Activated CD4-positive, CD25-positive, alpha-beta regulatory T cell treated with anti-CD3 and anti-CD28 coated beads, Interleukin-2, amount 50 U/mL, for 72 hours (primary cell): ENCODE results near the gene YWHAG.
"Not testable (repeated sequence)": the region's sequence is repeated elsewhere in the genome, so short reads cannot be mapped to it uniquely, and the experiment has no call there.

Experiments used
- DNase-seq: peaks from one replicate; pipeline ENCODE4 v3.0.0; 2021

YWHAG gene

DNA sequence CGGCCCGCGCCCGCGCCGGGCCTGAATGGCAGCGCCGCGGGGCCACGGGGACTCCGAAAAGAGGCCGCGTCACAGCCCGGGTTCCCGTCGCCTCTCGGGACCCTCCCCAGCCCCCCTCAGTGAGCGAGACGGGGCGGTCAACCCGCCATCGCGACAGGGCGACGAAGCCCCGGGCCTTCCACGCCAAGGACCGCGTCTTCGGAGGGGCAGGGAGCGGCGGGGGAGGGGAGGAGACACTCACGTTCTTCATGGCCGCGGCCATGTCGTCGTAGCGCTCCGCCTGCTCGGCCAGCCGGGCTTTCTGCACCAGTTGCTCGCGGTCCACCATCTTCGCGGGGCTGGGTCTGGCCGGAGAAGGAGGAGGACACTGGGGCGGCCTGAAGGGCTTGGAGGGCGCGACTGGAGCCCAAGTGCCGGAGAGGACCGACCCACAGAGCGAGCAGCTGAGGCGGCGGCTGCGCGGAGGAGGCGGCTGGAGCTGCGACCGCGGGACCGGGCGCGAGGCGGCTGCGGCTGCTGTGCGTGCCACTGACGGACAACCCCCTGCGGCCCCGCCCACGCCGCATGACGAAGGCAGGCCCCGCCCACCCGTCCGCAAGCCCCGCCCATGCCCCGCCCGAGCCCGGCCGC, at the start of gene YWHAG:
Gene YWHAG (minus strand): TSS at position 511 of the 630 bp plus-strand sequence. CDS start 183 bp downstream, at position 328.
- no peak for DNase-seq

DNA sequence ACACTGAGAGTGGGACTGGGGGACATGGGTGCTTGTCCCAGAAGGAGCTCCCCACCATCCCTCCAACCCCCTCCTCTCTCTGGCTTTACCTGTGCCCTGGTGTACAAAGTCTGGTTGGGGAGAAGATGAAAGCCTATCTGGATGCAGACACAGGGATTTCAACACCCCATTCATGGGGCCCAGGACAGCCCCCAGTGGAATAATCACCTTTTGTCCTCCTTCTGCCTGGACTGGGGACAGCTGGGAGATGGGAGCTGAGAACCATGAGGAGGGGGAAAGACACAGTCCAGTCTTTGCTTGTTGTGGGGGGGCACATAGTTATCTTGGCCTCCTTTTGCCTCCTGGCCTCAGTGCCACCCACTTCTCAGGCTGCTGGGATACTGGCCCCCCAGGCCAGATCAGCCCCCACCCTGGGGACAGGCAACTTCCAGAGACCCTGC, 49.4 kb upstream of the YWHAG start:
- no peak for DNase-seq

DNA sequence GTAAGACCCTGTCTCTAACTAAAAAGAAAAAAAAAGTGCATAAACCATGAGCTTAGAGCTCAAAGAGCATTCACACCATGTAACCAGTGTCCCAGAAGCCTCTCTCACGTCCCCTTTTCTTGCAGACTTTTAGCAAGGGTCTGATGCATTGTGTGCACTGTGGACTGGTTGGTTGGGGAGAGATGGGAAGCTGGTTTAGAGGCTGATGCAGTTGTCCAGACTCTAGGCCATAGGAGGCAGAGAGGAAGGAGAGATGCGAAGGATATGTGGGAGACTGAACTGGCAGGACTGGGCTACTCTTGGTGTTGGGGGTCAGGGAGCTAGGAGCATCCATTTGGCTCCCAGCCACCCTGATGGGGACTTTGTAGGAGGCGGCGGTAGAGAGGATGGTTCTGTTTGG, 48.9 kb upstream of the YWHAG start:
- DNase-seq = no peak

DNA sequence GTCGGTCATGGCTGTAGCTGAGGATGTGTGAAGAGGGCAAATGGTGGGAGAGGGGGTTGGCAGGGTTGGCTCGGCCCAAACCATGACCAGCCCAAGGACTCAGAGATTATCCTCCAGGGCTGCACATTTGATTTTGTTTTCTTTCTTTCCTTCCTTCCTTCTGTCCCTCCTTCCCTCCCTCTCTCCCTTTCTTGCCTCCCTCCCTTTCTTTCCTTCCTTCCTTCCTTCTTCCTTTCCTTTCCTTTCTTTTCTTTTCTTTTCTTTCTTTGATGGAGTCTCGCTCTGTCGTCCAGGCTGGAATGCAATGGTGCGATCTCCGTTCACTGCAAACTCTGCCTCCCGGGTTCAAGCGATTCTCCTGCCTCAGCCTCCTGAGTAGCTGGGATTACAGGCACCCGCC, 46.9 kb upstream of the YWHAG start:
- no peak for DNase-seq

DNA sequence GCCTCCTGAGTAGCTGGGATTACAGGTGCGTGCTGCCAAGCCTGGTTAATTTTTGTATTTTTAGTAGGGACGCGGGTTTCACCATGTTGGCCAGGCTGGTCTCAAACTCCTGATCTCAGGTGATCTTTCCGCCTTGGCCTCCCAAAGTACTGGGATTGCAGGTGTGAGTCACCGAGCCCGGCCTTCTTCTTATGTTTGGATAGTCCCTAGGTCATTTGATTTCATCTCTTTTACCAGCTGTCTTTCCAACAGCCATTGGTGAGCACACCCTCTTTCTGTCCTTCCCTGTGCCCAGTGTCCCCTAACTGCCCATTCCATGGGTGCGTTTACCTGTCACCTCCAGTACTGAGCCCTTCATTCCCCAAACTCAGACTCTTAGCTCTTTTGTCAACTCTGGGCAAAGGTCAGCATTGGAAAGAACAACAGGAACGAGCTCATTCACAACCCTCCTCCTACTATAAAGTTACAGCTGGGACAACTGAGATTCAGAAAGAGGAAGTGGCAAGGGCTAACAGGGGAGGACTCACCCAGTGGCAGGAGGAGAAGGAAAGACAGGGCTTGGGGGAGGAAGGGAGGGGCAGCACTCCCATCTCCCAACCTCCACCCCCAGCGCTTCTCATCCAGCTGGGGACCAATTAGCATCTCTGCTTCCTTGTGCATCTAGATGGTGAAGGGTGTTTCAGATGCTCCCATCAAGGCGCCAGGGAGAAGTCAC, 45.1 kb upstream of the YWHAG start:
- no peak for DNase-seq

DNA sequence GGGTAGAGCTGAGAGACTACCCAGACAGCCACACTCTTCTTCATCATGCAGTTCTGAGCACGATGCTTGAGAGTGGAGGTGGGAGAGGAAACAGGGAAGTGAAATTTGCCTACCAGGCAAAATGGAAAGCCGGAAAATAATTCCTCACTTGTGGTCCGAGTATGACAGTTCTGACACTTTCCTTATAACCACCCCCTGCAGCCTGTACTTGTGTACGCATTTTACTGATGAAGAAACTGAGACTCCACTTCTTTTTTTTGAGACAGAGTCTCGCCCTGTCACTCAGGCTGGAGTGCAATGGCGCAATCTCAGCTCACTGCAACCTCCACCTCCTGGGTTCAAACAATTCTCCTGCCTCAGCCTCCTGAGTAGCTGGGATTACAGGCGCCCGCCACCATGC, 44.3 kb upstream of the YWHAG start:
- DNase-seq = not testable (repeated sequence)

DNA sequence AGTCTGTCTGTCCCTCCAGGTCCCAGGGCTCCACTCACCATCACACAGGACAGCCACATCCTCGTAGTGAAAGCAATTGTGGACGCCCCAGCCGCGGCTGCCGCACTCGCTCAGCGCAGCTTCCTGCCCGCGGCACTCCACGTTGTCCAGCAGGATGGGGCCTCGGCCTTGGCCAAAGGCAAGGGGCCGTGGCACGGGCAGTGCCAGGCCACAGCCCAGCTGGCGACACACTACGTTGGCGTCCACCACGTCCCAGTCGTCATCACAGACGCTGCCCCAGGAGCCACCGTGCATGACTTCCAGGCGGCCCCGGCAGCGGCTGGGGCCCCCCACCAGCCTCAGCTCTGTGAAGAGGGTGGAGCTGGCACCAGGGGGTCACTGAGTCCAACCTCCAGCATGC, 41.5 kb upstream of the YWHAG start:
- DNase-seq = no peak

DNA sequence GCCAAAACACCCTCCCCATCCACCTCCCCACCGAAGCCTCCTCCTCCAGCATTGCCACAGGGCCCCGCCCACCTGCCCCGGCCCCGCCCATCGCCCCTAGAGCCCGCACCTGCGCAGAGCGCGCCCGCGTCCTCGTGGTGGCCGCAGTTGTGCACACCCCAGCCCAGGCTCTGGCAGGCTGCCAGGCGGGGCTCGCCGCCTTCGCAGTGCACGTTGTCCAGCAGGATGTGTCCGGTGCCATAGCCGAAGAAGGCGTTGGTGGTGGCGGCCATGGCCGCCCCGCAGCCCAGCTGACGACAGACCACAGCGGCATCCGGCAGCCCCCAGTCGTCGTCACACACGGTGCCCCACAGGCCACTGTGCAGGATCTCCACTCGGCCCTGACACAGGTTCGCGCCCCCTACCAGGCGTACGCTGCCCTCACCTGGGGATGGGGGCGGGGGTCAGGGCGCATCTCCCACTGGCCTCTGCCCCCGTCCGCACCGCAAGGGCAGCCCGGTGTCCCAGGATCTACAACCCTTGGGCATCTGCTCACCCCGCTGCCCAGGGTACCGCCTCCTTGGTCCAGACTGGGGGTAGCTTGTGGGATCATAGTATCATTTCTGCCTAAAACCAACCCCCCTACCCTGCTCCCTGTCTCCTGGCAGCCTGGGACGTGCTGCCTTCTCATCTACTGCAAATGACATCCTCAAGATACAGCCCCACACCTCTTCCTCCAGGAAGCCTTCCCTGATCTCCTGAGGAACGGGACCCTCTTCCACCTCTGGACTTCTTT, 38.8 kb upstream of the YWHAG start:
- peak; percentile 83 for DNase-seq

DNA sequence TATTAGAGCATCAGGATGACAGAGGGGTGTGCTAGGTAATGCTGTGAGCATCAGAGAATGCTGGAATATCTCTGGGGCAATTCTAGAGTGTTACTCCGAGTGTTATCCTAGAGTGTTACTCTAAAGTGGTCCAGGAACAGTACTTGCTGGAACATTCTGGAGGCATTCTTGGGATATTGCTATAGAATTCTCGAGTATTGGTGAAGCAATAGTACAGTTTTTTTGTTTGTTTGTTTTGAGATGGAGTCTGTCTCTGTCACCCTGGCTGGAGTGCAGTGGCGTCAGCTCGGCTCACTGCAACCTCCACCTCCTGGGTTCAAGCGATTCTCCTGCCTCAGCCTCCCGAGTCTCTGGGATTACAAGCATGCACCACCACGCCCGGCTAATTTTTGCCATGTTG, 38.1 kb upstream of the YWHAG start:
- no peak for DNase-seq

DNA sequence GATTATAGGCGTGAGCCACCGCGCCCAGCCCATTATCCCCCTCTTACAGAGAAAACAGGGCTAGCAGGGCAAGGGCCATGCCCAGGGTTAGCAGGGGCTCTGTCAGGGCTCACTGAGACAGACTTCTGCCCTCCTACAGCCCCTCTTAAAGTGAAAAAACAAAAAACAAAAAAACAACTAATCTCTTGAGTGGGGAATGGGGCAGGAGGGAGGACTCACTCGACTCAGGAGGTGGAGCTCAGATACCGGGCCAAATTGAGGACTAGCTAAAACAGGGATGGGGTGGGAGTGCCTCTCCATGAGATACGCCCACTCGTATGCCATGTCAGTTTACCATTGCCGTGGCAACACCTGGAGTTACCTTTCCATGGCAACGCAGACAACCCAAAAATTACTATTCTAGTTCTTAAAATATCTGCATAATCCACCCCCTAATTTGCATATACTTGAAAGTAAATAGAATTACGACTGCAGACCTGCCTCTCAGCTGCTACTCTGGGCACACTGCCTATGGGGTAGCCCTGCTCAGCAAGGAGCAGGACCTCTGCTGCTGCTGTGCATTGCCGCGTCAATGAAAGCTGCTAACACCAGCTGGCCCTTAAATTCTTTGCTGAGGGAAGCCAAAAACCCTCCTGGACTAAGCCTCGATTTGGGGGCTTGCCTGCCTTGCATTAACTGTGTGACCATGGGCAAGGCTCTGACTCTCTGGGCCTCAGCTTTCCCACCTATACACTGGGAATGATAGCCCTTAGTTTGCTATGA, 37.4 kb upstream of the YWHAG start:
- DNase-seq = no peak

DNA sequence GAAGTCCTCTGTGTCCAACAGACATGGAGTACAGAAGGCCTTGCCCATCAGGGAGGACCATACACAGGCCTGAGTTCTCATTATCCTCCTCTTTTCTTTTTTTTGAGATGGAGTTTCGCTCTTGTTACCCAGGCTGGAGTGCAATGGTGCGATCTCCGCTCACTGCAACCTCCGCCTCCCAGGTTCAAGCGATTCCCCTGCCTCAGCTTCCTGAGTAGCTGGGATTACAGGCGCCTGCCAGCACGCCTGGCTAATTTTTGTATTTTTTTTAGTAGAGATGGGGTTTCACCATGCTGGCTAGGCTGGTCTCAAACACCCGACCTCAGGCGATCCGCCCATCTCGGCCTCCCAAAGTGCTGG, 36.8 kb upstream of the YWHAG start:
- DNase-seq = not testable (repeated sequence)

DNA sequence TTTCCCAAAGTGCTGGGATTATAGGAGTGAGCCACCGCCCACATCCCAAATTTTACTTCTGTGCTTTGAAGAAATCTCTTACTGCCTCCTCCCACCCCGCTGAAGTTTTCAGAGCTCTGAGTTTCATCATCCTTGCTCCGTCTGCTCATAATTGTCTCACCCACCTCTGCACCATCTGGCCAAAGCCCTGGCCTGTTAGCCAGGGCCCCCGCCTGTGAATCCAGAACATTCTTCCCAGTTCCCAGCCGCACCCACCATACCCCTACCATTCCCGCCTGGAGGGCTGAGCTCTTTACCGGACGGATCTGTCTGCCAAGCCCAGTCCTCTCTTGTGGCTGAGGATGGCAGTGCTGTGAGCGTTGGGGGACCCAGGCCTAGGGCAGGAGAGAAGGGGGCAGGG, 36.2 kb upstream of the YWHAG start:
- no peak for DNase-seq

DNA sequence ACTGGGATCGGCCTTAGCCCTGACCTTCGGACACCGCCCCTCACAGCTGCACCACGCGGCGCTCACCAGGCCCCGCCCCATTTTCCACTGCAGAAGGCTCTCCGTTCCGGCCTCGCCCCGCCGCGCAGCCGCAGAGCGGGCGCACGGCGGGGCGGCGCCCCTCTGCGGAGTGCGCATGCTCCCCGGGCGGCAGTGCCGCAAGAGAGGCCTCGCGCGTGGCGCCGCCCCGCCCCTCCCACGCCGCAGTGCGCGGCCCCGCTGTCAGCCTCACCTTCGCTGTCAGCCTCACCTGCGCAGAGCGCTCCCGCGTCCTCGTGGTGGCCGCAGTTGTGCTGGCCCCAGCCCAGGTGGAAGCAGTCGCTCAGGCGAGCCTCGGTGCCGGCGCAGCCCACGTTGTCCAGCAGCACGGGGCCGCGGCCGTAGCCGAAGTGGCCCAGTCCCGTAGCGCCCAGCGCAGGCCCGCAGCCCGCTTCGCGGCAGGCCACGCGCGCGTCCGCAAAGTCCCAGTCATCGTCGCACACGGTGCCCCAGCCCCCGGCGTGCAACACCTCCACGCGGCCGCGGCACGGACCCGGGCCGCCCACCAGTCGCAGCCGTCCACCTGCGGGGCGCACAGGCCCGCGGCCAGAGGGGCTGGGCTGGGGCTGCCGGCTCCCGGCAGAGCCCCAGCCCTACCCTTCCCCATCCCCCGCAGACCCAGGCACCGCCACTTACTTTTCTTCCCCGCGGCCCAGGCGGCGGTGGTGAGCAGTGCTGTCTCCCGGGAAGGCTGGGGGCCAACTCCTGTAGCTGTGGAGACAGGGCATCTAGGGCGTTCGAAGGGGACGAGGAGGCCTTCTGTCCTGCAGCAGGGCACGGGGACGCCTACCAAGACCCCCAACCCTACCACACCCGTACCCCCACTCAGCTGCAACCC, 34.6 kb upstream of the YWHAG start:
- peak; percentile 95 for DNase-seq

DNA sequence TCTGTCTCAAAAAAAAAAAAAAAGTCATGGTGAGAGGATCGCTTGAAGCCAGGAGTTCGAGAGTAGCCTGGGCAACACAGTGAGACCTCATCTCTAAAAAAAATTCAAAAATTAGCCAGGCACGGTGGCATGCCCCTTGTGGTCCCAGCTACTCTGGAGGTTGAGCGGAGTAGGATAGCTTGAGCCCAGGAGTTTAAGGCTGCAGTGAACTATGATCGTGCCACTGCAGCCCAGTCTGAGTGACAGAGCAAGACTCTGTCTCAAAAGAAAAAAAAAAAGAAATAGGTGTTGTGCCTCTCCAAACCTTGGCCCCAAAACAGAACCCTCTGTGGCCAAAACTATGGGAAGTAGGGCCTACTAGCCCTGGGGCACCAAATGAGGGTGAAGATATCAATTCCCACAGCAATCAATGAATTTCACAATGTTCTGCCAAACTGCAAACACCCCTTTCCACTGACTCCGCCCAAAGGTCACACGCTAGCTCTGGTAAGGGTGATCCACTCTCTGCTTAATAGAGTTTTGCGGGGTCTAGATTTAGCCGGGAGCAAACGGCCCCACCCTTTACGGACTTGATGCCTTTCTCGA, 33.8 kb upstream of the YWHAG start:
- DNase-seq = no peak

DNA sequence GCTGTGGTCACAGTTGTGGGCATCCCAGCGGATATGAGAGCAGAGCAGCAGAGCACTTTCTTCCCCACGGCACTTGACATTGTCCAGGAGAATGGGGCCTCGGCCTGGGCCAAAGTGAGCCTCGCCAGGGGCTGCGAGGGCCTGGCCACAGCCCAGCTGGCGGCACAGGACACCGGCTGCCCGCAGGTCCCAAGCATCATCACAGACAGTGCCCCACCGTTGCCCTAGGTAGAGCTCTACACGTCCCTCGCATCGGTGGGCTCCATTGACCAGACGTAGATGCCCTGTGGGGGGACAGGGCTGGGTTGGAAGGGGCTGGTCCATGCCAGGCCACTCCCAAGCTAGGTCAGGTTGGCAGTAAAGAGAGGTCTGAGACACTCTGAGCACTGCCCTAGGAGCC, 31.3 kb upstream of the YWHAG start:
- DNase-seq = no peak

DNA sequence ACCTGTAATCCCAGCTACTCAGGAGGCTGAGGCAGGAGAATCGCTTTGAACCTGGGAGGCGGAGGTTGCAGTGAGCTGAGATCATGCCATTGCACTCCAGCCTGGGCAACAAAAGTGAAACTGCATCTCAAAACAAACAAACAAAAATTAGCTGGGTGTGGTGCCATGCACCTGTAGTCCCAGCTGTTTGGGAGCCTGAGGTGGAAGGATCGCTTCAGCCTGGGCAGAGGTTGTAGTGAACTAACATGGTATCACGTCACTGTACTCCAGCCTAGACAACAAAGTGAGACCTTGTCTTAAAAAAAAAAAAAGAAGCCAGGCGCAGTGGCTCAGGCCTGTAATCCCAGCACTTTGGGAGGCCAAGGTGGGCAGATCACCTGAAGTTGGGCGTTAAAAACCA, 29.0 kb upstream of the YWHAG start:
- DNase-seq = not testable (repeated sequence)

DNA sequence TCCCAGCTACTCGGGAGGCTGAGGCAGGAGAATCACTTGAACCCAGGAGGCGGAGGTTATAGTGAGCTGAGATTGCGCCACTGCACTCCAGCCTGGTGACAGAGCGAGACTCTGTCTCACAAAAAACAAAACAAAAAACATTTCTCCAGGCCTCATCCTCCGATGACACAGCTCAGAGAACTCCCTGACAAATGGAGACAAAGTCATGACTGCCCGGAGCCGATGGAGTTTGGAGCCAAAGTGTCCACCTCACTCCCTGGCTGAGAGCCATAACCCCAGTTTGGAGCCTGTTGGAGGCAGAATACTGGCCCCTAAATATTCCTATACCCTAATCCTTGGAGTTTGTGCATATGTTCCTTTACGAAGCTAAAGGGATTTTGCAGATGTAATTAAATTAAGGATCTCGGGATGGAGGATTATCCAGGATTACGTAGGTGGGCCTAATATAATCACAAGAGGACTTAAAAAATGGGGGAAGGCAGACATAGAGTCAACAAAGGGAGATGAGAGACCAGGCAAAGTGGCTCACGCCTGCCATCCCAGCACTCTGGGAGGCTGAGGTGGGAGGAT, 28.0 kb upstream of the YWHAG start:
- DNase-seq = no peak

DNA sequence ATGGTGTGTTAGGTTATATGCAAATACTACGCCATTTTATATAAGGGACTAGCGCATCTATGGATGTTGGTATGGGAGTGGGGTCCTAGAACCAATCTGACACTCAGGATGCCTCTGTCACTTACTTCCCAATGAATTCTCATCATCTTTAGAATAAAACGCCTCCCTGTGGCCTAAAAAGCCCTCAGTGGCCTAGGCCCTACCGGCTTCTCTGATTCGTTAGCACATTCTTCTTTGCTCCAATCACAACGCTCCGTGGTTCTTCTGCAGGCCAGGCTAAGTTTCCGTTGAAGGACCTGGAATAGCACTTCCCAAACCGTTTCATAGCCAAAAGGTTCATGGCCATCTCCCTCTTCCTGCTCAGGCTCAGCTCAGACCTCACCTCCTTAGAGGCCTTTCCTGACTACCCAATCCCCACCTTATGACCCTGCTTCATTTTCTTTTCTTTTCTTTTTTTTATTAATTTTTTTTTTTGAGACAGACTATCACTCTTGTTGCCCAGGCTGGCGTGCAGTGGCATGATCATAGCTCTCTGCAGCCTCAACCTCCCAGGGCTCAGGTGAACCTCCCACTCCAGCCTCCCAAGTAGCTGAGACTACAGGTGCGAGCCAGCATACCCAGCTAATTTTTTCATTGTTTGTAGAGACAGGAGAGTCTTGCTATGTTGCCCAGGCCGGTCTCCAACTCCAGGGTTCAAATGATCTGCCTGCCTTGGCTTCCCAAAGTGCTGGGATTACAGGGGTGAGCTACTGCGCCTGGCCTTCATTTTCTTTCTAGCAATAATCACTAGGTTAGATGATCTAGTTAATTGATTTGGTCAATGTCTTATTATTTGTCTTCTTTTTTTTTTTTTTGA, 24.5 kb upstream of the YWHAG start:
- DNase-seq = no peak

DNA sequence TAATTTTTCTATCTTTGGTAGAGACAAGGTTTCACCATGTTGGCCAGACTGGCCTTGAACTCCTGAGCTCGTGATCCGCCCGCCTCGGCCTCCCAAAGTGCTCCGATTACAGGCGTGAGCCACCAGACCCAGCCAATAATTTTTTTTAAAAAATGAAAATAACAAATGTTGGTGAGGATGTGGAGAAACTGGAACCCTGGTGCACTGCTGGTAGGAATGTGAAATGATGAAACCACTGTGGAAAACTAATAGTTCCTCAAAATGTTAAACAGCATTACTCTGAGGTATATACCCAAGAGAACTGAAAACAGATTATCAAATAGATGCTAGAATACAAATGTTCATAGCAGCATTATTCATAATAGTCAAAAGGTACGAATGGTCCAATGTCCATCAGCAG, 23.0 kb upstream of the YWHAG start:
- no peak for DNase-seq

DNA sequence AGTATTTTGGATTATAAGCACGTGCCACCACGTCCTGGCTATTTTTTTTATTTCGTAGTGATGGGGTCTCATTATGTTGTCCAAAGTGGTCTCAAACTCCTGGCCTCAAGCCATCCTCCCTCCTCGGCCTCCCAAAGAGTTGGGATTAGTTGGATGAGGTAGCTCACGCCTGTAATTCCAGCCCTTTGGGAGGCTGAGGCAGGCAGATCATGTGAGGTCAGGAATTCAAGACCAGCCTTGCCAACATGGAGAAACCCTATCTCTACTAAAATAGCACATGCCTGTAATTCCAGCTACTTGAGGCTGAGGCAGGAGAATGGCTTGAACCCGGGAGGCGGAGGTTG, 21.8 kb upstream of the YWHAG start:
- DNase-seq = no peak
